Activated naive CD4-positive, alpha-beta T cell treated with anti-CD3 and anti-CD28 coated beads, Interleukin-2, amount 50 U/mL, for 16 hours (primary cell): ENCODE results near the gene ACTN1.

Experiments used
- DNase-seq: peaks from one replicate; pipeline ENCODE4 v3.0.0-alpha.2; 2020

The ACTN1 gene

GRCh38 chr14:68884031-68885030, 94.8 kb downstream of the ACTN1 start:
- no peak for DNase-seq

DNA sequence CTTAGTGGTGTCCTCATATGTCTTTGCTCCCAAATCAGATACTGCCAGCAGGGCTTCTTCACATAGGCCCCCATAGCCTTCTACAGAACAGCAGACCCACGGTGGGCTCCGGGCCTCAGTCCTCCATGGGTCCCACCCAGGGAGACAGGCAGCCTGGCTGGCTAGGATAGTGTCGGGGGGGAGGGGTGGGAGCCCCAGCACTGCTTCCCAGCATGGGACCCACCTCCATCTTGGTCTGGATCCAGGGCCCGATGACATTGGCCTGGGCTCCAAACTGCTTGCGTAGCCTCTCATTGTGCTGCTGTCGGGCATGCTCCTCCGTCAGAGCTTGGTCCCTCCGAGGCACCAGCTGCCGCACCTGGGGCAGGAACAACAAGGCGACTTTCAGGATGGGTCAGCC, 96.9 kb downstream of the ACTN1 start:
- DNase-seq = no peak

GRCh38 chr14:68881396-68881795, 97.7 kb downstream of the ACTN1 start:
- DNase-seq = no peak

- DNase-seq = no peak
Observed at GRCh38 chr14:68880581-68881105, 98.5 kb downstream of the ACTN1 start.

- no peak for DNase-seq
Observed at GRCh38 chr14:68879841-68880575, 99.1 kb downstream of the ACTN1 start.

DNA sequence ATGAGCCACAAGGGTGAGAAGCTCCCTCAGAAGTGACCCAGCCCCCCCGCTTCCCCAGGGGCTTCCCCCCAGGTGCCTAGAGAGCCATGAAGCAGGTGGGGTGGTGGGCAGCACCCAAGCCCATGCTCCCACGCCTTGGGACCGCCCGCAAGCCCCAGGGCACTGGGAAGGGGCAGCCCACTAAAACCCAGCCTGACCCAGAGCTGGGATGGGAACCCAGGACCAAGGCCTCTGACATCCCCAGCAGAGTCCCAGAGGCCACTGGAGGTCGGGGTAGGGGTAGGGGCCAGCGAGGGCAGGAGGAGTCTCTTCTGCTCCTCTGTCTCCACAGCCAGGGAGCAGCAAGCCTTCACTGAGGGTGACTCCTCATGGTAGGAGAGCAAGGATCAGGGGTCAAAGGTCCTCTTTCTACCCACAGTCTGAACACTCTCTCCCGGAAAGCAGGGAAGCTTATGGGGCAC, 99.8 kb downstream of the ACTN1 start:
- no peak for DNase-seq

GRCh38 chr14:68878908-68879307, 100.2 kb downstream of the ACTN1 start:
- no peak for DNase-seq

DNA sequence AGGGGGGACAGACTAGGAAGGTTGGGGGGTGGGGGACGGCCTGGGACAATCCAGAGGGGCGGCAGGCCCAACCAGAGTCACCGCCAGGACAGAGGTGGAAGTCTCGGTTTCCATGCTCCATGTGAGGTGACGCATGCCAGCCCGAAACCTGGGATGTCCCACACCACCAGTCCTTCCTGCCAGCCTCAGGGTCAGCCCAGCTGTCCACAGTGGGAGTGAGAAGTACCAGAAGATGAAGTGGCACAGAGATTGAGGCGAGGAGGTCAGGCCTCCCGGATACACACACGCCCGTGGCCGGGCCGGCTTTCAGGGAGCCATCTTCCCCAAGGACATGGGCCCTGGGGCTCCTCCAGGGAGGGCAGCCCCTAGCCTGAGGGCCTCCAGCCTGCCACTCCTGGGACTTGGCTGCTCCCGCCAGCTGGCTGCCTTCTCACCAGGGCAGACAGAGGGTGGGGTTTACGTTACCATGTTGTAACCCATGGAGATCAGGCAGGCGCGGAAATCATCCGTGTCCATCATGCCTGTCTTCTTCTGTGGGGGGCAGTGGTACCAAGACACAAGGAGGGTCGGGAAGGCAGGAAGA, 101.0 kb downstream of the ACTN1 start:
- no peak for DNase-seq

DNA sequence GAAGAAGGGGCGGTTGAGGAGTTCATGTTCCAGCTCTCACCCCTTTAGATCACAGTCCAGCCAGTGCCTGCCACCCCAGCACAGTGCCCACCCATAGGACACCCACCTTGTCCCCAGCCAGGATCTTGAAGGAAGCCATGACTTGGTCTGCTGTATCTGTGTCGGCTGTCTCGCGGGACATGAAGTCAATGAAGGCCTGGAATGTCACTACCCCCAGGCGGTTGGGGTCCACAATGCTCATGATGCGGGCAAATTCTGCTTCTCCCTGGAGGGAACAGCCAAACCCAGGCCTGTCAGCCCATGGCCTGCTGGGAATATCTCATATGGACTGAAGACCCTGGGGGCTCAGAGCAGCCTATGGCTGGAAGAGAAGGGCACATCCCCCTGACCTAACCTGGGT, 102.1 kb downstream of the ACTN1 start:
- DNase-seq = no peak

DNA sequence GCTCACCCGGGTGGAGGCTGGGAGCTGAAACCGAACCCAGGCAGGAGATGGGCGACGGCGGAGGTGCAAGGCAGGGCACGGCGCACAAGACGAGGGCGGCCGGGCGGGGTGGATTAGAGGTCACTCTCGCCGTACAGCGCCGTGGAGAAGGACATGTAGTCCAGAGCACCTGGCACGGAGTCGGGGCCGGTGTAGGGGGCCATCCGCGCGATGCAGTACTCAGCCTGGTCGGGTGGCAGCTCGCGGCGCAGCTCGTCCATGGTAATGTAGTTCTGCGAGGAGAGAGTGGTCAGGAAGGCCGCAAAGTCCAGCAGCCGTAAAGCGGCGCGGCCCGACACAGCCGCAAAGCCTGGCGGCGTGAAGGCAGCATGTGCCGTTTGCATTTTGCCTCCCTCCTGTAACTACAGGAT, 104.4 kb downstream of the ACTN1 start:
- DNase-seq = no peak

DNA sequence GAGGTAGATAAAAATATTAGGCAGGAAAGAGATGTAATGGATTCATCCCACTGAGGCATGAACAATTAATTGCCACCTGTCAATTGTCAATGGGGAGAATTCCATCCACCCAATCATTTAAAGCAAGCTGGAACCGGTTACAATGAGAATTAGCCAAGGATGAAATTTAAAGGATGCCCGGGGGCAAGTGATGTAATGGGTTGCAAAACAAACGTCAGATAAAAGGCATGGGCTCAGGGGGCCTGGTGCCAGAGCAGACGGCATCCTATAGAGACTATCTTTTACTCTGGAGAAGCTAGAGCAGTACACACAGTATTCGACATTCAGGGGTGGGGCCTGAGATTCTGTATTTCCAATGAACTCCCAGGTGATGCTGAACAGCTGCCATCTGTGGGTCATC, 105.7 kb downstream of the ACTN1 start:
- DNase-seq = no peak

- DNase-seq = no peak
Observed at GRCh38 chr14:68871392-68871791, 107.7 kb downstream of the ACTN1 start.

- DNase-seq = no peak
Observed at GRCh38 chr14:68866991-68867533, 112.0 kb downstream of the ACTN1 start.

DNA sequence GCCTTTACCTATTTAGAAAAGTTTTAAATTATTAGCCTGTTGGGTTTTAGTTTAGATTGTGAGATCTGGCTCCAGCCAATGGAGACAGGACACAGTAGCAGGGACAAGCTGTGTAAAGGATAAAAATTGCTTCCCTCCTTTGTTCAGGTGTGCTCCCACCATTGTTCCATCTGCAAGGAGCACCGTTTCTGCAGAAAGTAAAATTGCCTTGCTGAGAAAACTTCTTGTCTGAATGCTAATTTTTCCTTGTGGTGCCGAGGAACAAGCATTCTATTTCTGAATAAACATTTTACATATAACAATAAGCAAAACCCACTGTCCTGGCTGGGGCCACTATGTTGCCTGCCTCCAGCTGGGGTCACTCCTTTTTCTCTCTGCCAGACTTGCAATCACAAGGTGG, 113.6 kb downstream of the ACTN1 start:
- DNase-seq = no peak

DNA sequence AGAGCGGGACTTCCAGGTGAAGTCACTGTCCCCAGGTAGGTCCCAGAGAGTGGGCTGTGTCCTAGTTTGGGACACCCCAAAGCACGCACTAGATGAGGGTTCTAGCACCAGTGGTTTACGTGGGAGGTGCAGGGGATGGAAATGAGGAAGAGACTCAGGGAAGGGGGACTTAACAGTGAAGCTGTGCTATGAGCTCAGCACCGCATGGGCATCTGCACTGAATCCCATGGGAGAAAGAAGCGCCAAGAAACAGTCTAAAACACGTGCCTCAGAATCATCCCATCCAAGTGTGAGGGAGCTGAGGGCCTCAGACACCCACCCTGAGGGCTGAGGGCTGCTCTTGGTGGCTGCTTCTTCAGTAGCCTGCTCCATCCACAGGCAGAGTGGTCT, 114.7 kb downstream of the ACTN1 start:
- DNase-seq = no peak

DNA sequence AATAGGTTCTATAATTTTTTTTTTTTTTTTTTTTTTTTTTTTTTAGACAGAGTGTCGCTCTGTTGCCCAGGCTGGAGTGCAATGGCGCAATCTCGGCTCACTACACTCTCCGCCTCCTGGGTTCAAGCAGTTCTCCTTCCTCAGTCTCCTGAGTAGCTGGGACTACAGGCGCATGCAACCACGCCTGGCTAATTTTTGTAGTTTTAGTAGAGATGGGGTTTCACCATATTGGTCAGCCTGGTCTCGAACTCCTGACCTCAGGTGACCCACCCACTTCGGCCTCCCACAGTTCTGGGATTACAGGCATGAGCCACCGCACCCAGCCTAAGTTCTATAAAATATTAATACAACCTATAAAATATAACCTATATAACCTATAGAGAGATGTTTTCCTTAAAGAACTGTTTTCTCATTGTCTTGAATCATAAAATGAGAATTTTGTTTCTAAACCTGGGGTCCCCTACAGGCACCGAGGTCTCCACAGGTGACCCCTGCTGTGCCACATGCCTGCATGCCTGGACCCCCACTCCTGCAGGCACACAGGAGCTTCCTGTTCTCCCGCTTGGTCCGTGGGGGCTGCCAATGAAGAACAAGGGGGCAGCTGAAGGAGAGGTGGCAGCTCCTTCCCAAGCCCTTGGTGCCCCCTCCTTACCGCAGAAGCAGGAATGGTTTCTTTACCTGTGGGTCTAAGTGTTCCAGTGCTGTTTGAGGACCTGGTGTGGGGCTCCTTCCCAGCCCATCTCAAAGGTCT, 115.3 kb downstream of the ACTN1 start:
- DNase-seq = no peak

GRCh38 chr14:68862954-68863594, 116.0 kb downstream of the ACTN1 start:
- peak; percentile 67 for DNase-seq

GRCh38 chr14:68860771-68861170, 118.3 kb downstream of the ACTN1 start:
- no peak for DNase-seq

DNA sequence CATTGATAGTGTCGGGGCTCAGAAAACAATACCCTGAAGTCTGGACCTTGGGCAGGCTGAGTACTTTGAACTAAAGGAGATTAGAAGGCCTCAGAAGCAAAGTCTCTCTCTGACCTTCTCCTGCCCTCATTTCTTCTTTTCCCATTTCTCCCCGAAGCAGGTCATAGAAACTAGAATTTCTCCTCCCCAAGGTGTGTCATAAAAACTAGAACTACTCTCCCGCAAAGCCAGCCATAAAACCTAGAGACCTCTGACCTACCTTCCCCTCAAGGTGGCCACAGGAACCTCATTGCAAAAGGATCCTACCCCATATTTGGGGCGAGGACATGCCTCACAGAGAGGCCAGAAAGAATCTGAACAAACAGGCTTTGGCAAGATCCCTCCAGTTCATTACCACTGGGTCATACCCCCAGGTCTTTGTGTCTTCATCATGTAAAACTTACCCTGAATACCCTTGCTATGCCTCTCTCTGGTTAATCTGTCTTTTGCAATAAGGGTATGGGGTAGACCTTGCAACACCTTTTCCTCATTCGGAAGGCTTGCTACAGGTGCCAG, 121.5 kb downstream of the ACTN1 start:
- DNase-seq = no peak

GRCh38 chr14:68856572-68856971, 122.5 kb downstream of the ACTN1 start:
- DNase-seq = no peak

DNA sequence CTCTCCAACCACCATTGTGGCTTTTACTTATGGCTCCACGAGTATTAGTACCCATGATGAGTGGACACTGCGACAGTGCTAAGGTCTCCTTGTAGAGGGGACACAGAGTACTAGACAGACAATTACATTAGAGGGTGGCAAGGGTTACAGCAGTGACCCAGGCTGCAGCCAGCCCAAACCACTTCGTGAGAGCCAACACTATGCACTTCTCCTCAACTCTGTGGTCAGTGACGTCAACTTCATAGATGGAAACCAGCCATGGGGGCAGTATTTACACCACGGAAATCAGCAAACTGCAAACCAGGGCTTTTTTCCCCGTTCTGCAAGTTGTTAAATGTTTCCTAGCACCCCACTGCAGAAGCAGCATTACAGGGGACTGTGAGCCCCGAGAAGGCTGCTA, 124.7 kb downstream of the ACTN1 start:
- no peak for DNase-seq
